ENCODE results near the gene CNTNAP2. TPM values are rescaled to one million over a fixed set of nuclear protein-coding genes. Genes with fewer than 3 reads are reported as not detected.

The CNTNAP2 gene
- total RNA-seq, 1 donor from 2014 or later = 9.2 TPM

- no peak overlapping the region for H3K4me3 ChIP-seq (ENCODE audit: low read depth, low read length)
- DNase-seq (ENCODE audit: low read depth) = no peak
- no peak for TF ChIP-seq CTCF (conservative IDR thresholded peaks at IDR 0.05; ENCODE audit: low read depth, low read length)
Measured at GRCh38 chr7:146626912-146627311, 510.3 kb downstream of the CNTNAP2 start.

- H3K4me3 ChIP-seq (ENCODE audit: low read depth, low read length) = no peak overlapping the region
- no peak for TF ChIP-seq CTCF (conservative IDR thresholded peaks at IDR 0.05; ENCODE audit: low read depth, low read length)
- no peak for DNase-seq (ENCODE audit: low read depth)
Measured at GRCh38 chr7:146635205-146636032, 518.8 kb downstream of the CNTNAP2 start.

GRCh38 chr7:146636033-146636356 lies 519.4 kb downstream of the CNTNAP2 start:
- H3K4me3 ChIP-seq (ENCODE audit: low read depth, low read length) = no peak overlapping the region
- TF ChIP-seq CTCF (conservative IDR thresholded peaks at IDR 0.05; ENCODE audit: low read depth, low read length) = no peak
- DNase-seq (ENCODE audit: low read depth) = no peak

- DNase-seq (ENCODE audit: low read depth) = no peak
Measured at GRCh38 chr7:146636581-146636980, 520.0 kb downstream of the CNTNAP2 start.

GRCh38 chr7:146639291-146639690 lies 522.7 kb downstream of the CNTNAP2 start:
- DNase-seq (ENCODE audit: low read depth) = no peak
- H3K4me3 ChIP-seq (ENCODE audit: low read depth, low read length) = no peak overlapping the region
- no peak for TF ChIP-seq CTCF (conservative IDR thresholded peaks at IDR 0.05; ENCODE audit: low read depth, low read length)

More at GRCh38 chr7:146636581-146636980, 520.0 kb downstream of the CNTNAP2 start:
- H3K4me3 ChIP-seq (ENCODE audit: low read depth, low read length) = no peak overlapping the region
- TF ChIP-seq CTCF (conservative IDR thresholded peaks at IDR 0.05; ENCODE audit: low read depth, low read length) = no peak

- no peak overlapping the region for H3K4me3 ChIP-seq (ENCODE audit: low read depth, low read length)
- no peak for TF ChIP-seq CTCF (conservative IDR thresholded peaks at IDR 0.05; ENCODE audit: low read depth, low read length)
- no peak for DNase-seq (ENCODE audit: low read depth)
Measured at GRCh38 chr7:146641491-146641890, 524.9 kb downstream of the CNTNAP2 start.
